ENCODE measurements around the gene ARIH1. TPM values are rescaled to one million over a fixed set of nuclear protein-coding genes. Genes with fewer than 3 reads are reported as not detected.
A peak's percentile ranks its signal among the peaks of the same experiment; 100 is the strongest.

Gene ARIH1
- total RNA-seq, 1 experiment from 2014 or later: 84.1 TPM

DNA sequence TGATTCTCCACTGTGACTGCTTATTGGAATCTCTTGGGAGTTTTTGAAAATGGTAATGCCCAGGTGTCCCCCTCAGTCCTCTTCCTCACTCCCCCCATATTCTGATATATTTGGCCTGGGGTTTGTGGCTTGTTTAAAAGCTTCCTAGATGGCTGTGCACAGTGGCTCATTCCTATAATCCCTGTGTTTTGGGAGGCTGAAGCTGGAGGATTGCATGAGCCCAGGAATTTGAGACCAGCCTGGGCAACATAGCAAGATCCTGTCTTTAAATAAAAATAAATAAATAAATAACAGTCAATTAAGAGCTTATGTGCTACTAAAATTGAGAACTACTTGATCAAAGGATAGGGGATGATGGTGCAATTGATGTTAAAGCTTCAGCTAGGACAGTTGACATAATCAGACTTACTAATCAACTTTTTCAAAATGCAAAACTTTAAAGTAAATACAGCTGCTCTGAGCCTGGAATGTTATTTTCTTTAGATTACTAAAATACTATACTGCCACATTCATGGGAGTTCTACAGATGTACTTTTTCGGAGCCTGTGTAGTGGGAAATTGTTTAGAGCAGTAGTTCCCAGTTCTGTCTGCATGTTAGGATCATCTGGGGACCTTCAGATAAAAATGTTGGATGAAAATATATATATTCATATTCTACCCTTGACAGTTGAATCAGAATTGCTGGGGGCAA, 33.4 kb downstream of the ARIH1 start:
- Histone ChIP-seq H3K9ac (ENCODE audit: low read length) (no peak overlapping the region), H3K4me1 (ENCODE audit: low read length) (peaks cover 5% of the 10 kb centered on the region; the same call in 1 of the 2 replicates), H3K4me3 (ENCODE audit: low read length) (no peak overlapping the region), H4K20me1 (ENCODE audit: insufficient read depth, low read depth, low read length) (peaks cover 11% of the 10 kb centered on the region), H3K9me2 (replicated peaks; ENCODE audit: insufficient read depth, low read length) (no peaks in the 10 kb centered on the region), H3K9me3 (ENCODE audit: low read length) (no peaks in the 10 kb centered on the region), H3K27me3 (ENCODE audit: low read length) (no peaks in the 10 kb centered on the region), H2AFZ (ENCODE audit: low read length) (no peak overlapping the region), H3K4me2 (ENCODE audit: low read depth, low read length, poor library complexity, severe bottlenecking) (no peak overlapping the region), H3K27ac (ENCODE audit: low read length) (no peak overlapping the region), H3K36me3 (ENCODE audit: insufficient read depth, low read length) (0 out of 2 replicates have a peak, but pooled peaks cover 7% of the 10 kb centered on the region), H3K79me2 (ENCODE audit: low read length) (peaks cover 97% of the 10 kb centered on the region)
- DNase-seq: no peak

DNA sequence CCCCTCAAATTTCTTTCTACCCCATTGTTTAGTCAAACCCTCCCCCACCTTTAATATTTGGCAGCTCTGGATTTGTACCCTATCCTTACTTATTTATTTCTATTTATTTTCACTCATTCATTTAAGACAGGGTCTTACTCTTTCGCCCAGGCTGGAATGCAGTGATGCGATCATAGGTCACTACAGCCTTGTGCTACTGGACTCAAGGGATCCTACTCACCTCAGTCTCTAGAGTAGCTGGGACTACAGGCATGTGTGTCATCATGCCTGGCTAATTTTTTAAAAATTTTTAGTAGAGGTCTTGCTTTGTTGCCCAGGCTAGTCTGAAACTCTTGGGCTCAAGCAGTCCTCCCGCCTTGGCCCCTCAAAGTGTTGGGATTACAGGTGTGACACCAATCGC, 35.4 kb downstream of the ARIH1 start:
- Histone ChIP-seq H2AFZ (ENCODE audit: low read length) (no peak overlapping the region), H3K79me2 (ENCODE audit: low read length) (peaks cover 95% of the 10 kb centered on the region), H3K9ac (ENCODE audit: low read length) (no peak overlapping the region), H3K27ac (ENCODE audit: low read length) (no peak overlapping the region), H3K4me1 (ENCODE audit: low read length) (peaks cover 5% of the 10 kb centered on the region; the same call in 1 of the 2 replicates), H3K4me3 (ENCODE audit: low read length) (no peak overlapping the region), H4K20me1 (ENCODE audit: insufficient read depth, low read depth, low read length) (peaks cover 7% of the 10 kb centered on the region), H3K9me3 (ENCODE audit: low read length) (no peaks in the 10 kb centered on the region), H3K27me3 (ENCODE audit: low read length) (no peaks in the 10 kb centered on the region), H3K9me2 (replicated peaks; ENCODE audit: insufficient read depth, low read length) (no peaks in the 10 kb centered on the region), H3K36me3 (ENCODE audit: insufficient read depth, low read length) (0 out of 2 replicates have a peak, but pooled peaks cover 7% of the 10 kb centered on the region), H3K4me2 (ENCODE audit: low read depth, low read length, poor library complexity, severe bottlenecking) (no peak overlapping the region)
- no peak for DNase-seq

DNA sequence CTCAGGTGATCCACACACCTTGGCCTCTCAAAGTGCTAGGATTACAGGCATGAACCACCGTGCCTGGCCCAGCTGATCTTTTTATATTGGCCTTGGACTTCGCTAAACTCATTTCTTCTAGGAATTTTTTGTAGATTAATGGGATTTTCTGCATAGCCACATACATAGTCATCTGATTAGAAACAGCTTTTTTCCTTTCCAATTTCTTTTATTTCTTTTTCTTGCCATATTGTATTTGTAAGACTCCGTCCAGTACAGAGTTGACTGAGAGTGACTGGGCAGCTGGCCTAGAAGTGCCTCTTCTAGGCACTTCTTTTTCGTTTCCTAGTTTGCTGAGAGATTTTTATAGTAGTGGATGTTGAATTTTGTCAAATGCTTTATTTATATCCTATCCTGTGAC, 37.4 kb downstream of the ARIH1 start:
- H3K4me1 ChIP-seq (ENCODE audit: low read length): peaks cover 15% of the 10 kb centered on the region
- peaks cover 13% of the 10 kb centered on the region for H3K36me3 ChIP-seq (ENCODE audit: insufficient read depth, low read length)
- H3K9me3 ChIP-seq (ENCODE audit: low read length): no peaks in the 10 kb centered on the region
- H3K9ac ChIP-seq (ENCODE audit: low read length): no peak overlapping the region
- no peak overlapping the region for H3K27ac ChIP-seq (ENCODE audit: low read length)
- H3K4me3 ChIP-seq (ENCODE audit: low read length): no peak overlapping the region
- peaks cover 95% of the 10 kb centered on the region for H3K79me2 ChIP-seq (ENCODE audit: low read length)
- H4K20me1 ChIP-seq (ENCODE audit: insufficient read depth, low read depth, low read length): peaks cover 5% of the 10 kb centered on the region; the same call in 1 of the 2 replicates
- no peak for DNase-seq
- H2AFZ ChIP-seq (ENCODE audit: low read length): no peak overlapping the region
- H3K27me3 ChIP-seq (ENCODE audit: low read length): no peaks in the 10 kb centered on the region
- no peaks in the 10 kb centered on the region for H3K9me2 ChIP-seq (replicated peaks; ENCODE audit: insufficient read depth, low read length)
- no peak overlapping the region for H3K4me2 ChIP-seq (ENCODE audit: low read depth, low read length, poor library complexity, severe bottlenecking)

DNA sequence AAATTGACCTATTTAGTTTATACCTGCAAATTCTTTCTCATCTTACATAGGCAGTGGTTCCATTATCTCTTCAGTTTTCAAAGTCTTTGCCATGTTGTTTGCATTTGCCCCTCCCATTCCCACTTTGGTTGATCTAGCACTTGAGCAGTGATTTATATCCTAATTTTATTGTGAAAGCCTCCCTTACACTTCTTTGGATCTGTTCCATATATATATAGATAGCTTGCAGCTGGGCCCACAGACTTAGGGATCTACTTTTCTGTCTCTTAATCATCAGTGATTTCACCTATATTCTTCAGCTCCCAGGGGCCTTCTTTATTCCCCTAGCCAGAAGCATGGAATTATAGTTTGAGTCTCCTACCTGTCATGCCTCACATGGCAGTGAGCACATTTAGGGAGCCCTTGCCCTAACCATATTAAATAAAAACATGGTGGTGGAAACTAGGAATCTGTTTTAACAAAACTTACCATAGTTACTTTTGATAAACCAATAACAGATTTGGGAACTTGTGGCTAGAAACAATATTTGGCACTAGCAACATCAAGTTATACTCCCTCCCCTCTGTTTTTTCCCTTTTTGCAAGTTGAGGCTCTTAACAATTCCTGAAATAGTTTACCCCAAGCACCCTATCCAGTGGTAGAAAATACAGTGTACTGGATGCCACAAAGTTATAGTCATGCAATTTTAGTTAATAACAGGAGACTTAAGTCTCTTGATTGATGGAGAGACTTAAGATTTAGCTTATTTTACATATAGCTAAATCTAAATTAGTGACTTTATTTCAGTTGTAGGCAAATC, 41.7 kb downstream of the ARIH1 start:
- no peaks in the 10 kb centered on the region for H4K20me1 ChIP-seq (ENCODE audit: insufficient read depth, low read depth, low read length)
- H3K79me2 ChIP-seq (ENCODE audit: low read length): peaks cover 96% of the 10 kb centered on the region
- H3K4me1 ChIP-seq (ENCODE audit: low read length): peaks cover 20% of the 10 kb centered on the region
- H3K27ac ChIP-seq (ENCODE audit: low read length): peak overlapping the region; percentile 88
- 0 out of 2 replicates have a peak overlapping the region, but pooled peaks have one; percentile 11 for H3K4me3 ChIP-seq (ENCODE audit: low read length)
- H3K9ac ChIP-seq (ENCODE audit: low read length): no peak overlapping the region
- H3K4me2 ChIP-seq (ENCODE audit: low read depth, low read length, poor library complexity, severe bottlenecking): peak overlapping the region; percentile 41
- no peaks in the 10 kb centered on the region for H3K9me3 ChIP-seq (ENCODE audit: low read length)
- no peak overlapping the region for H2AFZ ChIP-seq (ENCODE audit: low read length)
- DNase-seq: no peak
- H3K27me3 ChIP-seq (ENCODE audit: low read length): no peaks in the 10 kb centered on the region
- H3K36me3 ChIP-seq (ENCODE audit: insufficient read depth, low read length): peaks cover 27% of the 10 kb centered on the region
- H3K9me2 ChIP-seq (replicated peaks; ENCODE audit: insufficient read depth, low read length): no peaks in the 10 kb centered on the region

DNA sequence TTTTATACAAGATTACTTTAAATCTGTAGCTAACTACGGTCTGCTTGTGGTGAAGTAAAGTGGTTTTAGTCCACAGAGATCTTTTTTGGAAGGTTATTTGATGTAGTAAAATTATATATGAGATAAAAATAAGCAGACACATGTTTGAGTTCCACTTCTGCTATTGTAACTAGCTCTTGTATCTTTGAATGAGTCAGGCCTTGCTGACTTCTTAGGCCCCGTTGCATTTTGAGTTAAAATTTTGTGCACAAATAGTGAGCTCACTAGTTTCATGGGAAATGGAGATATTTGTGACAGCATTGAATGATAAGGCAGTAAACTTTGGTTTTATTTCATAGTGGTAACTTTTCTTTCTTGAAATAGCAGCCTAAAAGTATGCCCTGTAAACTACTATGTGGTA, 42.6 kb downstream of the ARIH1 start:
- H3K36me3 ChIP-seq (ENCODE audit: insufficient read depth, low read length): peaks cover 32% of the 10 kb centered on the region
- no peak overlapping the region for H2AFZ ChIP-seq (ENCODE audit: low read length)
- no peaks in the 10 kb centered on the region for H4K20me1 ChIP-seq (ENCODE audit: insufficient read depth, low read depth, low read length)
- H3K9me2 ChIP-seq (replicated peaks; ENCODE audit: insufficient read depth, low read length): no peaks in the 10 kb centered on the region
- peaks cover 96% of the 10 kb centered on the region for H3K79me2 ChIP-seq (ENCODE audit: low read length)
- H3K9ac ChIP-seq (ENCODE audit: low read length): no peak overlapping the region
- H3K27ac ChIP-seq (ENCODE audit: low read length): peak overlapping the region; percentile 88
- H3K4me2 ChIP-seq (ENCODE audit: low read depth, low read length, poor library complexity, severe bottlenecking): peak overlapping the region; percentile 41
- no peak overlapping the region for H3K4me3 ChIP-seq (ENCODE audit: low read length)
- DNase-seq: peak; percentile 79
- H3K27me3 ChIP-seq (ENCODE audit: low read length): no peaks in the 10 kb centered on the region
- H3K9me3 ChIP-seq (ENCODE audit: low read length): no peaks in the 10 kb centered on the region
- H3K4me1 ChIP-seq (ENCODE audit: low read length): peaks cover 20% of the 10 kb centered on the region

DNA sequence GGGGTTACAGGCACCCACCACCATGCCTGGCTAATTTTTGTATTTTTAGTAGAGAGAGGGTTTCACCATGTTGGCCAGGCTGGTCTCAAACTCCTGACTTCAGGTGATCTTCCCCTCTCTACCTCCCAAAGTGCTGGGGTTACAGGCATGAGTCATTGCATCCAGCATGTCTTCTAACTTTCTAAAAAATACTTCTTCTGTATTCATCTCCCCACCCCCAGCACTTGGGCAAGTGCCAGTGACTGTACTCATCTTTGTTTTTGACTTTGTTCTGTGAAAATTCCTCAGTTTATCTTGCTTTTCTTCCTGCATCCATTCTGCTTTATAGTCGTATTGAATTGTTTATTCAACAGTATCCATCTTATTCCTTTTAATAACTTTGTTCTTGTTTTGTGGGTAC, 47.6 kb downstream of the ARIH1 start:
- H3K79me2 ChIP-seq (ENCODE audit: low read length): peaks cover 93% of the 10 kb centered on the region
- no peak overlapping the region for H3K27ac ChIP-seq (ENCODE audit: low read length)
- DNase-seq: no peak
- H2AFZ ChIP-seq (ENCODE audit: low read length): no peak overlapping the region
- H3K36me3 ChIP-seq (ENCODE audit: insufficient read depth, low read length): peaks cover 36% of the 10 kb centered on the region; the same call in 1 of the 2 replicates
- no peaks in the 10 kb centered on the region for H3K9me3 ChIP-seq (ENCODE audit: low read length)
- H3K9me2 ChIP-seq (replicated peaks; ENCODE audit: insufficient read depth, low read length): no peaks in the 10 kb centered on the region
- peaks cover 5% of the 10 kb centered on the region for H3K4me1 ChIP-seq (ENCODE audit: low read length)
- H4K20me1 ChIP-seq (ENCODE audit: insufficient read depth, low read depth, low read length): no peaks in the 10 kb centered on the region
- H3K4me3 ChIP-seq (ENCODE audit: low read length): no peak overlapping the region
- H3K4me2 ChIP-seq (ENCODE audit: low read depth, low read length, poor library complexity, severe bottlenecking): no peak overlapping the region
- H3K9ac ChIP-seq (ENCODE audit: low read length): no peak overlapping the region
- no peaks in the 10 kb centered on the region for H3K27me3 ChIP-seq (ENCODE audit: low read length)

DNA sequence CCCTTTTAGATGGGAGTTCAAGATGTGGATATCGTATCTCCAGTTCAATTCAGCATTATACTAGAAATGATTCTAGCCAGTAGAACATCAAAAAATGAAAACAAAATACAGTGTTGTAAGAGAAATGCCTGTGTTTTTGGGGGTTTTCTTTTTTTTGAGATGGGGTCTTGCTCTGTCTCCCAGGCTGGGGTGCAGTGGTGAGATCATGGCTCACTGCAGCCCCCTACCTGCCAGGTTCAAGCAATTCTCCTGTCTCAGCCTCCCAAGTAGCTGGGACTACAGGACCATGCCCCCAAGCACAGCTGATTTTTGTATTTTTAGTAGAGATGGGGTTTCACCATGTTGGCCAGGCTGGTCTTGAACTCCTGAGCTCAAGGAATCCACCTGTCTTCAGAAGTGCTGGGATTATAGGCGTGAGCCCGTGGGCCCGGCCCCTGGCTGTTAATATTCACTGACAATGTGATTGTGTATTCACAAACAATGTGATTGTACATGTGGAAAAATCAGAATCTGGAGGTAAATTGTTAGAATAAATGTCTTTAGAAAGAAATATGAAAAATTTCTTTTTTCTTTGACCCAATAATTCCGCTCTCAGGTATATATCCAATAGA, 59.0 kb downstream of the ARIH1 start:
- H3K4me3 ChIP-seq (ENCODE audit: low read length): no peak overlapping the region
- peaks cover 3% of the 10 kb centered on the region; the same call in 1 of the 2 replicates for H3K9me3 ChIP-seq (ENCODE audit: low read length)
- H3K4me1 ChIP-seq (ENCODE audit: low read length): no peaks in the 10 kb centered on the region
- H4K20me1 ChIP-seq (ENCODE audit: insufficient read depth, low read depth, low read length): no peaks in the 10 kb centered on the region
- no peak overlapping the region for H3K9ac ChIP-seq (ENCODE audit: low read length)
- H2AFZ ChIP-seq (ENCODE audit: low read length): no peak overlapping the region
- no peaks in the 10 kb centered on the region for H3K27me3 ChIP-seq (ENCODE audit: low read length)
- H3K9me2 ChIP-seq (replicated peaks; ENCODE audit: insufficient read depth, low read length): no peaks in the 10 kb centered on the region
- DNase-seq: no peak
- peaks cover 38% of the 10 kb centered on the region for H3K36me3 ChIP-seq (ENCODE audit: insufficient read depth, low read length)
- H3K27ac ChIP-seq (ENCODE audit: low read length): no peak overlapping the region
- H3K79me2 ChIP-seq (ENCODE audit: low read length): peaks cover 95% of the 10 kb centered on the region
- H3K4me2 ChIP-seq (ENCODE audit: low read depth, low read length, poor library complexity, severe bottlenecking): no peak overlapping the region

DNA sequence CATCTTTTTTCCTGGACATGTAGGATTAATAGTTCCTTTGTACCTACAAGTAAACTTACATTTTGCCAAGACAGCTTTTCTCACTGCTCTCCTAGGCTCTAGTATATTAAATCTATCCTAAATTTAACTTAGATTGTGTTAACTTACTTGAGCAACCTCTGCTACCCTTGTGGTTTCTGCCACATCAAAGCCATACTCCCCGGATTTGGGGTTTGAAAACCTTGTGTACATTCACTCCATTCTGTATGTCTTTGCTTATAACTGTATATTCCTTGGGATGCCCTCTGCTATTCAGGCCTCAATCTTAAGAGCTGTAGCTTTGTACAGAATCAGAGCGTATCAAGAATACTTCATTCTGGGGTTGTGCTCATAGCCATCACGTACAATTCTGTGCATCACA, 60.4 kb downstream of the ARIH1 start:
- peaks cover 13% of the 10 kb centered on the region; the same call in 1 of the 2 replicates for H3K9me3 ChIP-seq (ENCODE audit: low read length)
- DNase-seq: no peak

More for the DNA sequence above, 60.4 kb downstream of the ARIH1 start:
- Histone ChIP-seq H3K4me2 (ENCODE audit: low read depth, low read length, poor library complexity, severe bottlenecking) (no peak overlapping the region), H3K4me1 (ENCODE audit: low read length) (no peaks in the 10 kb centered on the region), H3K36me3 (ENCODE audit: insufficient read depth, low read length) (peaks cover 49% of the 10 kb centered on the region), H3K4me3 (ENCODE audit: low read length) (no peak overlapping the region), H3K79me2 (ENCODE audit: low read length) (peaks cover 96% of the 10 kb centered on the region), H3K27ac (ENCODE audit: low read length) (no peak overlapping the region), H3K27me3 (ENCODE audit: low read length) (no peaks in the 10 kb centered on the region), H3K9ac (ENCODE audit: low read length) (no peak overlapping the region), H4K20me1 (ENCODE audit: insufficient read depth, low read depth, low read length) (no peaks in the 10 kb centered on the region), H2AFZ (ENCODE audit: low read length) (no peak overlapping the region), H3K9me2 (replicated peaks; ENCODE audit: insufficient read depth, low read length) (no peaks in the 10 kb centered on the region)

Measured in Karpas-422 (cell line).